Right cardiac atrium (tissue), 5 donors: ENCODE results near the gene IARS2. TPM values are rescaled to one million over a fixed set of nuclear protein-coding genes. Genes with fewer than 3 reads are reported as not detected.

Source experiments
- ATAC-seq, 2 donors: fragments of 200-7000 bp; cut with Tn5 transposase; one replicate each; pipeline versions ENCODE4 v1.8.0 to v1.9.1; 2020; ENCODE audit warnings: moderate library complexity in 2 of 2, mild to moderate bottlenecking in 1 of 2
- DNase-seq, 3 donors: peaks; one replicate each; pipeline ENCODE4 v3.0.0-alpha.2; 2020
- H3K27ac ChIP-seq: one replicate; pipeline ENCODE4 v1.5.1; 2013; ENCODE audit warnings: mild to moderate bottlenecking, low read length, control low read depth, moderate library complexity
- H3K27me3 ChIP-seq: one replicate; pipeline ENCODE4 v1.6.1; 2013; ENCODE audit not compliant: control insufficient read depth, insufficient read depth
- H3K4me1 ChIP-seq: one replicate; pipeline ENCODE4 v1.6.1; 2013; ENCODE audit warnings: low read length; ENCODE audit not compliant: control insufficient read depth, insufficient read depth
- H3K4me3 ChIP-seq: one replicate; pipeline ENCODE4 v1.5.1; 2013; ENCODE audit warnings: low read length, control low read depth
- H3K9me3 ChIP-seq: one replicate; pipeline ENCODE4 v1.6.1; 2013; ENCODE audit warnings: low read length; ENCODE audit not compliant: control insufficient read depth
- WGBS: extraction: QIAGEN DNeasy Blood & Tissue Kit; methylation state at CpG from one replicate; pipeline ENCODE4 v1.1.7; 2013; 5-methylcytosine and 5-hydroxymethylcytosine counted together
- intact Hi-C, 4 donors: fragments of 100-400 bp; cut with DNase I; formaldehyde crosslinking; loops; one replicate each; pipeline versions ENCODE4 v1.11.0 to v1.14.0; 2022 to 2023
- polyA plus RNA-seq: library from polyadenylated mRNA; stranded (reverse); fragments of 200-250 nt; gene quantifications from one replicate; pipeline ENCODE4 v1.2.3, GENCODE V29; 2013
- total RNA-seq, 4 donors: library from RNA; stranded (reverse); fragmentation: NEBNext Ultra II Directional; extraction: Animal tissue kit (Norgen Biotek cat#: 25700); gene quantifications; one replicate each; pipeline ENCODE4 v1.2.1, GENCODE V29; 2021
- donor health status: healthy with polysubstance abuse.
- donor health status: DM: no; HTN: yes; CAD: no.
- donor health status: DM: no; HTN: no; CAD: no.
- donor health status: DM: no; HTN: yes; CAD: no; lungs with severe emphysema.
- donor health status: DM: yes; HTN: yes; CAD: no.

IARS2 gene
- total and polyA plus RNA-seq, 5 donors = 43.3 to 64.5 (median 60.0) TPM

- WGBS = 68% methylated on average over 5 of the region's 5 CpGs
- Histone ChIP-seq H3K9me3 (no peaks in the 10 kb centered on the region), H3K27me3 (no peaks in the 10 kb centered on the region), H3K27ac (no peak overlapping the region), H3K4me3 (no peak overlapping the region), H3K4me1 (no peaks in the 10 kb centered on the region)
- intact Hi-C loops = no loop called here
- DNase-seq = no peak
- ATAC-seq = no peak
Measured at GRCh38 chr1:220113136-220113695, 19.3 kb downstream of the IARS2 start.

GRCh38 chr1:220119043-220119512, 25.1 kb downstream of the IARS2 start:
- Histone ChIP-seq H3K9me3 (no peaks in the 10 kb centered on the region), H3K27me3 (no peaks in the 10 kb centered on the region), H3K27ac (no peak overlapping the region), H3K4me1 (peaks cover 2% of the 10 kb centered on the region), H3K4me3 (no peak overlapping the region)
- DNase-seq = no peak
- ATAC-seq = no peak
- WGBS = 75% methylated on average over 6 of the region's 6 CpGs
- intact Hi-C loops = no loop called here

DNA sequence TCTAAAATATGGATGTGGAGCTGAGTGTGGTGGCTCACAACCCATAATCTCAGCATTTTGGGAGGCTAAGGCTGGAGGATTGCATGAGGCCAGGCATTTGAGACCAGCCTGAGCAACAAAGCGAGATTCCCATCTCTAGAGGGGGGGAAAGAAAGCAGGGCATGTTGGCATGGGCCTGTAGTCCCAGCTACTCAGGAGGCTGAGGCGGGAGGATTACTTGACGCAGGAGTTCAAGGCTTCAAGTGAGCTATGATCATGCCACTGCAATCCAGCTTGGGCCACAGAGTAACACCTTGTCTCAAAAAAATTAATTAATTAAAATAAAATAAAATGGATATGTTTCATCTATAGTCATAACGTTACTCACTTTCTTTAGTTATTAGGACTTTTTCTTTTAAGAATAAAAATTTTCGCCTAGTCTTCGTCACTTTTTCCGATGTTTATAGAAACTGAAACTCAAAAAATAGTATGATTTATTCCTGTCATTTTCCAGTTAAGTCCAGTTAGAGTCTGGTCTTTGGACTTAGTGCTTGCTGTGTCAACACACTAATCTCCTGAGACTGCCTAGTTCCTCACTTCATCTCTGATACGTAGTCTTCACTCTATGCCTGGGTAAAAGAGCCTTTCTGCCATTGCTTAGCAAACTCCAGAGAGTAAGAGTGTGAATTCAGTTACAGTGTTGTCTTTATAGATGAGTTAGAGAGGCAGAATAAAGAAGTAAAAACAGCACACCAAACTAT, 28.0 kb downstream of the IARS2 start:
- Histone ChIP-seq H3K27ac (peak overlapping the region; percentile 45), H3K4me1 (peaks cover 2% of the 10 kb centered on the region), H3K9me3 (no peaks in the 10 kb centered on the region), H3K27me3 (no peaks in the 10 kb centered on the region), H3K4me3 (no peak overlapping the region)
- ATAC-seq (peak in 1 of 2 donors; percentile 77), DNase-seq (no peak)
- WGBS = 87% methylated on average over 8 of the region's 8 CpGs
- intact Hi-C loops = no loop called here

GRCh38 chr1:220123066-220123465, 29.1 kb downstream of the IARS2 start:
- Histone ChIP-seq H3K27me3 (no peaks in the 10 kb centered on the region), H3K4me3 (no peak overlapping the region), H3K4me1 (peaks cover 2% of the 10 kb centered on the region), H3K9me3 (no peaks in the 10 kb centered on the region), H3K27ac (no peak overlapping the region)
- no peak for DNase-seq
- intact Hi-C loops = no loop called here
- no peak for ATAC-seq

DNA sequence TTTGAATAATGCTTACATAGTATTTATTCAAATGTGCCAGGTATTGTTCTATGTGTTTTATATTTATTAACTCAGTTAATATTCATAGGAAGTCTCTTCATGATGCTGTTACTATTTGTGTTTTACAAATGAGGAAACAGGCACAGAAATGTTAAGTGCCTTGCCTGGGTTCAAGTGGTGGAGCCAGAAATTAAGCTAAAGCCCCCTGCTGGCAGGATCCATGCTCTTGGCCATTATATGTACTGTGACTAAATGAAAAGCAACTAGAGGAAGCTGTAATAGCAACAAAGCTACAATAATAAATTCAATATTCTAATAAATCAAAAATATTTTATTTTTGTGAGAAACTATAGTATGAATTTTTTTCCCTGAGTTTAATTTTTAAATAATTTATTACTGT, 30.0 kb downstream of the IARS2 start:
- Histone ChIP-seq H3K27me3 (no peaks in the 10 kb centered on the region), H3K27ac (no peak overlapping the region), H3K4me3 (no peak overlapping the region), H3K4me1 (peaks cover 2% of the 10 kb centered on the region), H3K9me3 (no peaks in the 10 kb centered on the region)
- no peak for ATAC-seq
- intact Hi-C loops = no loop called here
- no peak for DNase-seq

DNA sequence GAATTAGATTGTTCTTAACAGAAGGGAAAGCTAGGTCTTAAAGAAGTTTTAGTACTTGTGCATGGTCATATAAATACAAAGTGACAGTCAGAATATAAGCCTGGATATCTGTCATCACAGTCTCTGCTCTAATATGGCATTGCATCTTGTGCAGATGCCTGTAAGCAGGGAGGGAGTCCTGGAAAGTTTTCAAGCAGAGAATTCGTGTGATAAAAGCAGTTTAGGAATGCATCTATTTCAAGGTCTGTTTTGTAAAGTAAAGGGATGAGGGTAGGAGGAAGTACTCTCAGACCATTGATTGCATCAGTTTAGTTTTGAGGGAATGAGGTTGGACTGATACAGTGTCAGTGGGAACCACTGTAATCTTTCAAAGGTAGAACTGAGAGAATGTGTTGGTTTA, 30.6 kb downstream of the IARS2 start:
- intact Hi-C loops = no loop called here
- no peak for ATAC-seq
- WGBS = 4% methylated on average over 1 of the region's 1 CpG

DNA sequence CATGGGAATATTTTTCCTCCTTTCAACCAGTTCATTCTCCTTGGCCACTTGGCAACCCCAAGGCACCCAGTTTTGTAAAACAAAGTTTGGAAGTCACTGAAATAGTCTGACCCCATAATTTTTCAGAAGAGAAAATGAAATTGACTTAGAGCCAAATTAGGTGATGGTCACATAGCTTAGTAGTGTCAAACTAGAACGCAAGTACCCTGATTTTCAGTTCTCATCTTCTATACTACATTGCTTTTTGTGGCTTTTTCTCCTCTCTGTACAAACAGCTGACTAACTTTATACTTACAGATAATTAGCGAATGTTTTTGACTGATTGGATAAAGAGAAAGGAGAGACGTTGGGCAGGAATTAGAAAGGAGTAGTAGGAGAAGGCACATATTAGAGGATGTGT, 33.1 kb downstream of the IARS2 start:
- ATAC-seq (no peak), DNase-seq (no peak)
- intact Hi-C loops = no loop called here
- no peaks in the 10 kb centered on the region for H3K27me3 ChIP-seq
- no peaks in the 10 kb centered on the region for H3K4me1 ChIP-seq
- H3K9me3 ChIP-seq = no peaks in the 10 kb centered on the region
- WGBS = 74% methylated on average over 3 of the region's 3 CpGs
- H3K4me3 ChIP-seq = no peak overlapping the region
- H3K27ac ChIP-seq = no peak overlapping the region

More for the DNA sequence above, 30.6 kb downstream of the IARS2 start:
- peaks cover 2% of the 10 kb centered on the region for H3K4me1 ChIP-seq
- H3K27ac ChIP-seq = no peak overlapping the region
- no peak for DNase-seq
- H3K9me3 ChIP-seq = no peaks in the 10 kb centered on the region
- H3K27me3 ChIP-seq = no peaks in the 10 kb centered on the region
- H3K4me3 ChIP-seq = no peak overlapping the region

- H3K4me3 ChIP-seq = no peak overlapping the region
- no peak for ATAC-seq
- H3K4me1 ChIP-seq = no peaks in the 10 kb centered on the region
- no peak overlapping the region for H3K27ac ChIP-seq
- no peaks in the 10 kb centered on the region for H3K27me3 ChIP-seq
- no peak for DNase-seq
- no peaks in the 10 kb centered on the region for H3K9me3 ChIP-seq
- intact Hi-C loops = no loop called here
Measured at GRCh38 chr1:220129479-220130210, 35.7 kb downstream of the IARS2 start.

- Histone ChIP-seq H3K4me3 (no peak overlapping the region), H3K27ac (no peak overlapping the region), H3K27me3 (no peaks in the 10 kb centered on the region), H3K9me3 (no peaks in the 10 kb centered on the region), H3K4me1 (no peaks in the 10 kb centered on the region)
- no peak for ATAC-seq
- intact Hi-C loops = no loop called here
- DNase-seq = no peak
- 96% methylated on average over 2 of the region's 2 CpGs for WGBS
Measured at GRCh38 chr1:220135755-220136154, 41.8 kb downstream of the IARS2 start.

DNA sequence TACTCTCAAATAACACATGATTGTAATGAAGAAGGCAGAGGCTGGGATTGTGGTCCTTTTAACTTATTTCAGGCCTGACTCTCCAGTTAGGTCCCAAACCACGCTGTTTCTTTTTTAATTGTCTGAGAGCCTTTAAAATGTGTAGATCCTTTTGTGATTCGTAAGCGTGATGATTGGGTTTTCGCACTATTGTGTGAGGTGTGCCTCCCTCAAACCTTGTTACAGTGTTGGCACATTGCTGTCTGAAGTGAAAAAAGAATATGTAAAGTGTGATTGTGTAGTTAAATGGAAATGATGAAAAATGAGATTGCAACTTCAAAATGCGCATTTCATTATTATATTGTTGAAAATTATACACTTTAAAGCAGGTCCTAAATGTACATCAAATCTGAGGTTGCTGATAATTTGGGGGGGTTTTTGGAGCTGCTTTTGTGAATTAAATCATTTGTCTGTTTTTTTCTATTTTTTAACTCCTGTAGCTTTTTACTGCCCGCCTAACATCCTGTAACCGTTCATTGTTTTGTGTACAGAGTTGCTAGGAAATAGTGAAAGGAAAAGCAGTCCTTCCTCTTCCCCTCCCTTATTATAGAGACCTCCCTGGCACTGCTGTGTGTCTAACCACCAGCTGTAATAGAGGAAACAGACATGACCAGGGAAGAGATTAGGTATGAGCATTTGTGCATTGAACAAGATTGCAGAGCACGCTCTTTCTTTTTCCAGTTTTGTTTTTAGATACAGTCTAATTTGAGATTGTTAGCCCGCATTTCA, 43.3 kb downstream of the IARS2 start:
- Histone ChIP-seq H3K27me3 (no peaks in the 10 kb centered on the region), H3K4me3 (peak overlapping the region; percentile 20), H3K27ac (peak overlapping the region; percentile 6), H3K4me1 (no peaks in the 10 kb centered on the region), H3K9me3 (no peaks in the 10 kb centered on the region)
- intact Hi-C loops = no loop called here
- 49% methylated on average over 9 of the region's 9 CpGs for whole genome bisulfite sequencing
- ATAC-seq (peak; percentile 93 to 98), DNase-seq (no peak)

GRCh38 chr1:220139966-220140365, 46.0 kb downstream of the IARS2 start:
- no peaks in the 10 kb centered on the region for H3K4me1 ChIP-seq
- no peaks in the 10 kb centered on the region for H3K27me3 ChIP-seq
- no peak overlapping the region for H3K27ac ChIP-seq
- H3K4me3 ChIP-seq = no peak overlapping the region
- DNase-seq (no peak), ATAC-seq (no peak)
- no peaks in the 10 kb centered on the region for H3K9me3 ChIP-seq
- 57% methylated on average over 6 of the region's 6 CpGs for WGBS
- intact Hi-C loops = no loop called here
